HepG2 (cell line): ENCODE measurements around the gene TPRN. TPM values are rescaled to one million over a fixed set of nuclear protein-coding genes. Genes with fewer than 3 reads are reported as not detected.

ENCODE experiments used
- ATRX ChIP-seq: sonication (generic); formaldehyde crosslinking; IDR thresholded peaks from 2 replicates; pipeline ENCODE4 v1.4.0; 2020; ENCODE audit warnings: missing genetic modification reagents, borderline replicate concordance
- CBX1 ChIP-seq: IDR thresholded peaks from one replicate; pipeline ENCODE4 v1.6.1; 2016; ENCODE audit warnings: antibody characterized with exemption, low read depth
- DRAP1 ChIP-seq: IDR thresholded peaks from 2 replicates; pipeline ENCODE4 v1.6.1; 2016; ENCODE audit warnings: missing genetic modification reagents, missing compliant biosample characterization
- EEA1 ChIP-seq: sonication (generic); formaldehyde crosslinking; IDR thresholded peaks from 2 replicates; pipeline ENCODE4 v1.5.1; 2020; ENCODE audit warnings: mild to moderate bottlenecking, missing genetic modification reagents, borderline replicate concordance
- EZH2 ChIP-seq: conservative IDR thresholded peaks from 2 replicates; pipeline ENCODE4 v1.6.1; 2012; ENCODE audit warnings: mild to moderate bottlenecking, low read depth, low read length, moderate library complexity
- GMEB1 ChIP-seq: sonication (generic); formaldehyde crosslinking; IDR thresholded peaks from 2 replicates; pipeline ENCODE4 v1.5.1; 2020; ENCODE audit warnings: missing genetic modification reagents, mild to moderate bottlenecking, borderline replicate concordance
- NR1H2 ChIP-seq: sonication (generic); formaldehyde crosslinking; IDR thresholded peaks from 2 replicates; pipeline ENCODE4 v1.8.1; 2022; ENCODE audit warnings: low read depth, missing genetic modification reagents, borderline replicate concordance
- NR2F6 ChIP-seq, 2 experiments: IDR thresholded peaks; 2 replicates each; pipeline ENCODE4 v1.6.1; 2016; ENCODE audit warnings: antibody characterized with exemption in 1 of 2, mild to moderate bottlenecking in 1 of 2
- RFX5 ChIP-seq: IDR thresholded peaks from 2 replicates; pipeline ENCODE4 v1.6.1; 2011; ENCODE audit warnings: low read depth, low read length, improper control_type of control experiment
- SCMH1 ChIP-seq: sonication (generic); formaldehyde crosslinking; IDR thresholded peaks from 2 replicates; pipeline ENCODE4 v1.9.0; 2021; ENCODE audit warnings: missing genetic modification reagents, mild to moderate bottlenecking, borderline replicate concordance
- YEATS4 ChIP-seq: sonication (generic); formaldehyde crosslinking; IDR thresholded peaks from 2 replicates; pipeline ENCODE4 v1.4.0; 2020; ENCODE audit warnings: missing genetic modification reagents, borderline replicate concordance
- ZFP82 ChIP-seq: sonication (generic); formaldehyde crosslinking; IDR thresholded peaks from 2 replicates; pipeline ENCODE4 v1.5.1; 2020; ENCODE audit warnings: mild to moderate bottlenecking, missing genetic modification reagents, borderline replicate concordance
- ZNF615 ChIP-seq: sonication (generic); formaldehyde crosslinking; IDR thresholded peaks from 2 replicates; pipeline ENCODE4 v1.5.0; 2020; ENCODE audit warnings: mild to moderate bottlenecking, missing genetic modification reagents, borderline replicate concordance
- ZNF687 ChIP-seq: sonication (generic); formaldehyde crosslinking; IDR thresholded peaks from 2 replicates; pipeline ENCODE4 v1.5.1; 2020; ENCODE audit warnings: mild to moderate bottlenecking, missing genetic modification reagents, moderate library complexity
- ZXDC ChIP-seq: sonication (generic); formaldehyde crosslinking; IDR thresholded peaks from 2 replicates; pipeline ENCODE4 v1.5.0; 2020; ENCODE audit warnings: mild to moderate bottlenecking, missing genetic modification reagents
- polyA plus RNA-seq, 8 experiments: library from polyadenylated mRNA; depleted of rRNA in 3 of 8; stranded (reverse) in 7 of 8; unstranded in 1 of 8; fragments of >200 nt; fragmentation: Illumina TruSeq in 4 of 8; extraction: Trizol in 4 of 8; gene quantifications; 2 replicates each; pipeline versions ENCODE4 v1.2.1 to v1.2.3, GENCODE V29; 2011 to 2016; ENCODE audit warnings: low read depth in 4 of 8, missing spikeins in 1 of 8, mixed read lengths in 1 of 8; ENCODE audit not compliant: insufficient read depth in 1 of 8
- total RNA-seq, 5 experiments: library from RNA; depleted of rRNA; stranded (reverse); fragments of >200 nt; fragmentation: Illumina TruSeq; extraction: Trizol; gene quantifications; 2 replicates each; pipeline ENCODE4 v1.2.3, GENCODE V29; 2016; ENCODE audit warnings: low read depth in 1 of 5

Gene TPRN
- total and polyA plus RNA-seq, 2 of the 13 experiments (the other 11 are each of a cell fraction or from before 2014, with no cell fraction given): 10.1 to 19.2 TPM

GRCh38 chr9:137205126-137206069 lies 4.9 kb upstream of the TPRN start, which contains the start of the genes NDOR1 and TMEM203 (continued):
- TF ChIP-seq ZXDC (CRISPR knock-in tag): 0 out of 2 replicates have a peak, but pooled peaks have one; percentile 59
- TF ChIP-seq ZFP82 (CRISPR knock-in tag): peak; percentile 62; the same call in 1 of the 2 replicates
- TF ChIP-seq NR1H2 (CRISPR knock-in tag): no peak
- TF ChIP-seq EZH2: no peak
- no peak for TF ChIP-seq EEA1 (CRISPR knock-in tag)
- TF ChIP-seq DRAP1 (CRISPR knock-in tag): 0 out of 2 replicates have a peak, but pooled peaks have one; percentile 26
- TF ChIP-seq YEATS4 (CRISPR knock-in tag): peak; percentile 82
- TF ChIP-seq NR2F6 (IDR thresholded peaks at IDR 0.05): no peak
- 0 out of 2 replicates have a peak, but pooled peaks have one; percentile 38 for TF ChIP-seq NR2F6 (CRISPR knock-in tag; IDR thresholded peaks at IDR 0.05)
- no peak for TF ChIP-seq ATRX
- TF ChIP-seq ZNF687: peak; percentile 77
- TF ChIP-seq GMEB1: peak; percentile 81
- no peak for TF ChIP-seq SCMH1 (CRISPR knock-in tag)
- TF ChIP-seq ZNF615 (CRISPR knock-in tag): no peak
- no peak for TF ChIP-seq CBX1
- TF ChIP-seq RFX5: no peak
